Stimulated activated CD8-positive, alpha-beta memory T cell treated with anti-CD3 and anti-CD28 coated beads, Interleukin-4, amount 100 ng/mL, for 24 hours (primary cell): ENCODE data around the gene MCCD1.

Source experiments
- DNase-seq: peaks from one replicate; pipeline ENCODE4 v3.0.0-alpha.2; 2020; ENCODE audit warnings: low read depth

Gene MCCD1

DNA sequence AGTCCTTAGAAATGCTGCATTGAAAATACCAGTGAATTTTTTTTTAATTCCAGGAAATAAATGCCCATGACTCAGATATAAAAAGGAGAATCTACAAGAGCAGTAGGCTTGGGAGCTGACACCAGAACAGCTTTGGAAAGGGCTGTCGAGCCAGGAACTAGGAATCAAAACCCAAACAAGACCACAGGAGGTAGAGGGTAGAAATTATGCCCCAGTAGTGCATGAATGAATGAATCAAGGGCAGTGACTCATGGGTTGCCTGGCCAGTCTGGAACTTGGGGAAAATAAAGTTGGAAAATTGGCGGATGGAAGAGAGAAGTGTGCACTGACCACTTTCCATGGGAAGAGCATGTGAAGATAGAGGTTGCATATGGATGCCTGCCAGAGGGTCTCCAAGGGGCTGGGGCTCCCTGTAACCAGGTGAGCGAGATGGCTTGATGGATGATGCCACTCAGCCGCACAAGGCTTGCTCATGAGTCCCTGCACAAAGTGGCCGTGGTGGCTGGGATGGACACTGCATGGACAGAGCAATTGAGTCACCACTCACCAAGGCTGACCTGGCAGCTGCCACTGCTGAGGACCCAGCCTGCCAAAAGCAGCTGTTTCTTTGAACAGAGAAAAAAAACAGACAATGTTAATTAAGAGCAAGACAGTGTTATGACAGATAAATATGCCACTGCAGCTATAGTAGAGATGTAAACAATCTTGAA, 15.2 kb upstream of the MCCD1 start:
- no peak for DNase-seq

DNA sequence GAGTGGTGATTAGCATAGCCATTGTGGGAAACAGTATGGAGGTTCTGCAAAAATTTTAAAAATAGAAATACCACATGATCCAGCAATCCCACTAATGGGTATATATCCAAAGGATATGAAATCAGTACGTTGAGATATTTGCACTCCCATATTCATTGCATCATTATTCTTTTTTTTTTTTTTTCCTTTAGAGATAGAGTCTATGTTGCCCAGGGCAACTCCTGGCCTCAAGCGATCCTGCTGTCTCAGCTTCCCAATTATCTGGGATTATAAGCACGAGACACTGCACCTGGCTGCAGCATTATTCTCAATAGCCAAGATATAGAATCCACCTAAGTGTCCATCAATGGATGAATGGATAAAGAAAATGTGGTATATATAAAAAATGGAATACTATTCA, 6.9 kb upstream of the MCCD1 start:
- no peak for DNase-seq

DNA sequence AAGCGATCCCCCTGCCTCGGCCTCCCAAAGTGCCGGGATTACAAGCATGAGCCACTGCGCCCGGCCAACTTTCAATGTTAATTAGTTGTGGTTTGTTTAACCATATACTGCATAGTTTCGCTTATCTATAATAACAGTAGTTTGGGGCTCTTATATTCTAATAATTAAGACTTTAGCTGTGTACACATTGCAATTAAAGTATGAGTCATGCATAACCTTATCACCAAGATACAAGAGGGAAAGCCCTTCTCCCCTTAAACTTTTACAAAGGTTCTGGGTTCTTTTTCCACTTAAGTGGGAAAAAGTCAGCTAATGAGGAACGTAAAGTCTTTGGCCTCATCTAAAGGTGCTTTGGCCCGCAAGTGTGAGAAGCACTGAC, 3.2 kb upstream of the MCCD1 start:
- no peak for DNase-seq

DNA sequence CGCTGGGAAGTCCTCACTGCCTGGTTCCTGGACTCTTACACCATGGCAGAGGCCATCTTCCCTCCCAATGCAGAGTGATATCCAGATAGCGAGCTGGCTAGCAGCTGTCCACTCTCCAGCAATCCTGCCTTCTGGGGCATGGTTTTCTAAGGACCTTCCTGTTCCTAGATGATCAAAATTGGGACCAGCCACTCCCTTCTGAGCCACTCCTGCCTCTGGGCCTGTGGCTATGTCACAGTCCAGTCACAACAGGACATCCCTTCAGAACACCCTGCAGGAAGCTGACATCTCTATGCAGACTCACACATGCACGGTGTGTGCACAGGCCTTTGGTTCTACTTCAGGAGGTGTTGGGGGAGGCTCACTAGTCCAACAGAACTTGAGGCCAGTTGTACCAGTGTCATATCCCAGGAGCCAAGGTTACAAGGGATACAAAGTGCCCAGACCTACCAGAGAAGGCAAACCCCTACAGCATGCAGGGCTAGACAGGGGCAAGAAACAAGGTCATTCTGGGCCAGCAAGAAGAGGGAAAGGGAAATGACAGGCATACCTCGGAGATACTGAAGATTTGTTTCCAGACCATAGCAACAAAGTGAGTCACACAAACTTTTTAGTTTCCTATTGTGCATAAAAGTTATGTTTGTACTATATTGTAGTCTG, 2.7 kb upstream of the MCCD1 start:
- no peak for DNase-seq

DNA sequence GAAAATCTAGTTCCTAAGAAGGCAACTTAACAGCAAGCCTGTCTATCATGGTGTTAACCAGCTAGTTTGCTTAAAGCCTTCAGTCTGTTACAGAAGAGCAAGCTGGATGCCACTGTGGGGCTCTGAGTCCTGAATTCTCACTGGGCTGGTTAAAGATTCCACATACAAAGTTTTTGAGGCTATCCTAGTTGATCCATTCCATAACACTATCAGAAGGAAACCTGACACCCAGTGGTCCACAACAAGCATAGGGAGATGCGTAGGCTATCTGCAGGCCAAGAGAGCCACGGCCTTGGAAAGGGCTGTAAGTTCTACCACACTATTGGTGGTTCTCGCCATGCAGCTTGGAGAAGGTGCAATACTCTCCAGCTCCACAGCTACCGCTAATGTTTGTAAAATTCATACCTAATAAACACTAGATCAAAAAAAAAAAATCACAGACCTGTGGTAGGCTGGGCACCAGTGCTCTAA, 420 bp upstream of the MCCD1 start:
- DNase-seq, result no peak

DNA sequence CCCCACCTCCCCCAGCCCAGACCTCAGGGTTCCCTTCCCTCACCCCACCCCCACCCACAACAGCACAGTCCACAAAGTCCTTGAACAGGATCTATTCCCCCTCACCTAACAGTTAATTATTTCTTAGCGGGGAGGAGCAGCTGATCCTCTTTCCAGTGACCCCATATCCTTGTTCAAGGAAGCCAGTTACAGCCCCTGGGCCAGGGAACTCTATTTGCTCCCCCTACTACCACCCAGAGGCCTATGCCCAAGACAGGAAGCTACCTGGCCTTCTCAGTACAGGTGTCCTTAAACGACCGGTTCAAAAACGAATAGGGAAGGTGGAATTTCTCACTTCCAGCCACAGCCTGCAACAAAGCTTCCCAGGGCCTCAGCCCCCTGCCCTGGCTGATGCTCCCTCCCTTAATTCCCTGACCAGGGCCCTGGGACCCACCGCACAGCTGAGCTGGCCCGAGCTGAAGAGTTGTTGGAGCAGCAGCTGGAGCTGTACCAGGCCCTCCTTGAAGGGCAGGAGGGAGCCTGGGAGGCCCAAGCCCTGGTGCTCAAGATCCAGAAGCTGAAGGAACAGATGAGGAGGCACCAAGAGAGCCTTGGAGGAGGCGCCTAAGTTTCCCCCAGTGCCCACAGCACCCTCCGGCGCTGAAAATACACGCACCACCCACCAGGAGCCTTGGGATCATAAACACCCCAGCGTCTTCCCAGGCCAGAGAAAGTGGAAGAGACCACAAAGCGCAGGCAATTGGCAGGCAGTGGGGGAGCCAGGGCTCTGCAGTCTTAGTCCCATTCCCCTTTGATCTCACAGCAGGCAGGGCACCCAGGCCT, 778 bp downstream of the MCCD1 start:
- no peak for DNase-seq

DNA sequence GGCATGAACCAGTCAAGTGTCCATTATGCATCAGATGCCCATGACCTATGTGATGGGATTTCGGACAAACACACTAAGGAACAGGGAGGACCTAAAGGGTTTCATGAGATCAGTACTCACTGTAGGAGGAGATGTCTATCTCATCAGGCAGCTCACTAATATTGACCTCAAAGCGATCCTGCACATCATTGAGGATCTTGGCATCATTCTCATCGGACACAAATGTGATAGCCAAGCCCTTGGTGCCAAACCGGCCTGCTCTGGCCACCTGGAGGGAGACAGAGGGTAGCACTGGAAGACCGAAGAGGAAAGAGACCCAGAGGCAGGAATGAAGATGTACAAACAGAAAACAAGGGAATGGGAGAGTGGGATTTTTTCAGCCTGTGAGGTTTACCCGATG, 1.9 kb downstream of the MCCD1 start:
- DNase-seq, result no peak

DNA sequence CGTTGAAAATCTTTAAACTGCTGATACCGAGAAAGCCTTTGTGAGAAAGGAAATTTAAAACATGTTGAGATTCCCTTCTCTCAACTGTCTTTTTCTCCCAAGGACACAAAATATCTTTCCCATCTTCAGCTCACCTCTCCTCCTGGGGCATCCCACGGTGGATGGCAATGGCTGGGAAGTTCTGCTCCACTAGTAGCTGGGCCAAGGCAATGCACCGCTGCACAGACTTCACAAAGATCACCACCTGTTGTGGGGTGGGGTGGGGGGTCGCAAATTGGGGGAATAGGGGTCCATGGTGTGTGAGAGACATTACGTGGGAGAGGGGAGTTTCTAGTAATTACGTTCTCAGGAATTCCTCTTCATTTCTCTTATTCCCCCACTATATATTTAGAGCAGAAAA, 2.4 kb downstream of the MCCD1 start:
- no peak for DNase-seq

DNA sequence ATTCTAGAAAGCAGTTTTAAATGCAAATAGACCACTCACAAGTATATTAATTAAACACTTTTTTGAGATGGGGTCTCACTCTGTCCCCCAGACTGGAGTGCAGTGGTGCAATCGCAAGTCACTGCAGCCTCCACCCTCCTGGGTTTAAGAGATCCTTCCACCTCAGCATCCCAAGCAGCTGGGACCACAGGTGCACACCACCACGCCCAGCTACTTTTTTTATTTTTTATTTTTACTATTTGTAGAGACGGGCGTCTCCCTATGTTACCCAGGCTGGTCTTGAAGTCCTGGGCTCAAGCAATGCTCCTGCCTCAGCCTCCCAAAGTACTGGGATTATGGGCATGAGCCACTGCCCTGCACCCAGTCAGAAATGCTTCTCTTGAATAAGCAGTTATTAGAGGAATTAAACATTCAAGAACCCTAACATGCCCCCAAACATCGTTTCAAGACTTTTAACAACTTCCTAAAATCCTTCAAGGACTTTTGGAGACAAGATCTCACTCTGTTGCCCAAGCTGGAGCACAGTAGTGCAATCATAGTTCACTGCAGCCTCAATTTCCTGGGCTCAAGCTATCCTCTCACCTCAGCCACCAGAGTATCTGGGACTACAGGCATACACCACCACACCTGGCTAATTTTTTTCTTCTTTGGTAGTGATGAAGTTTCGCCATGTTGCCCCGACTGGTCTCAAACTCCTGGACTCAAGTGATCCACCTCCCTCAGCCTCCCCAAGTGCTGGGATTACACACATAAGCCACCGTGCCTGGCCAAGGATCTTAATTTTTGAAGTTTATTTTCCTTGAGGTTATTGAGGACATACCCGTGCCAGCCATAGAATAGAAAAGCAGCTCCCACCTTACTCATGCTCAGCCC, 3.2 kb downstream of the MCCD1 start:
- no peak for DNase-seq

DNA sequence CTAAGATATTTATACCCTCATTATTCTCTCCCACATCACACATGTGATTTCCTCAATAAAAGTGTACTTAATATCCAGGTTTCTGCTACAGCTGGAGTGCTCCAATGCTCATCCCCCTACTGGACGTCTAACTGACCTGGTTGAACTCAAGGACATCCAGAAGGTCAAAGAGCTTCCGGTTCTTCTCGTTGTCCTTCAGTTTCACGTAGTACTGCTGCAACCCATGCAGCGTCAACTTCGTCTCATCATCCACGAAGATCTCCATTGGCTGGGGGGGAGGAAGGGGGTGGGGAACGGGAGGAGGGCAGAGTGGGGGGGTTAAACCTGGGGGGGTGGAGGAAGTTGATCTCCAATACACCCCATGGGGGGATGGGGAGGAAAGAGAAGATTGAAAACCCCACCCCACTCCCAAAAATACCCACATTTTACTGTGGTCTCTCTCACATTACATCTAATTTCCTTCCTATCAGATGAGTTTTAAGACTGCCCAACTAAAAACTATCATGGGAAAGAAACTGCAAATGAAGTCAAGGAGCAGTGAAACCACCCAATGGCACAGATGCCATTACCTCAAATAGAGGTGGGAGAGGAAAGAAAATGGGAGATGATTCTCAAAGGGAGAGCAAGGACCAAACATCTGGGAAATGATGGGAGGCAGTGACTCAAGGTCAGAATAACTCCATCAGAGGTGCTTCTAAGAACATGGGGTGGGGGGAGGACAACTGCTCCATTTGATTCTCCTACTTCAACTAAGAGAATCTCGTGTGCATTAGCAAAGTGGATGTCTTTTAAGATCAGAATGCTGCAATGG, 4.1 kb downstream of the MCCD1 start:
- no peak for DNase-seq

DNA sequence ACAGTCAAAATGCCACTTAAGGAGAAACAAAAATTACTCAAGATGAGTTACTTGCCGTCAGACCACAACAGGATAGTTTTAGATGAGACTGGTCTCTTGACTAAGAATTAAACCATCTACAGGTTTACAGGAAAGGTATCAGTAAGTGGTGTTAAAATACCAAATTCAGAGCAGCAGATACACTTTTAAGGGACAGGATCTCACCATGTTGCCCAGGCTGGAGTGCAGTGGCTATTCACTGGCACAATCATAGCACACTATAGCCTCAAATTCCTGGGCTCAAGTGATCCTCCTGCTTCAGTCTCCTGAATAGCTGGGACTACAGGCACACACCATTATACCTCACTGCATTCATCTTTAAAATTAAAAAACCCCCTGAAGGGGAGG, 4.7 kb downstream of the MCCD1 start:
- no peak for DNase-seq

DNA sequence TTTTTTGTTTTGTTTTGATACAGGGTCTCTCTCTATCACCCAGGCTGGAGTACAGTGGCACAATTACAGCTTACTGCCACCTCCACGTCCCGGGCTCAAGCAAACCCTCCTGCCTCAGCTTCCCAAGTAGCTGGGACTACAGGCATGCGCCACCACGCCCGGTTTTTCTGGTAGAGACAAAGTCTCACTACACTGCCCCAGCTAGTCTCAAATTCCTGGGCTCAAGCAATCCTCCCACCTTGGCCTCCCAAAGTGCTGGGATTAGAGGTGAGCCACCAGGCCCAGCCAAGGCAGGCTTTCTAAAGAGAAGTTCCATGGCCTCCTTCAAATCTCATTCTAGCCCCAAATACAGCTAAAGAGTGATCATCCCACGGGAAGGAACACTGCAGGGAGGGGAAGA, 5.2 kb downstream of the MCCD1 start:
- no peak for DNase-seq

DNA sequence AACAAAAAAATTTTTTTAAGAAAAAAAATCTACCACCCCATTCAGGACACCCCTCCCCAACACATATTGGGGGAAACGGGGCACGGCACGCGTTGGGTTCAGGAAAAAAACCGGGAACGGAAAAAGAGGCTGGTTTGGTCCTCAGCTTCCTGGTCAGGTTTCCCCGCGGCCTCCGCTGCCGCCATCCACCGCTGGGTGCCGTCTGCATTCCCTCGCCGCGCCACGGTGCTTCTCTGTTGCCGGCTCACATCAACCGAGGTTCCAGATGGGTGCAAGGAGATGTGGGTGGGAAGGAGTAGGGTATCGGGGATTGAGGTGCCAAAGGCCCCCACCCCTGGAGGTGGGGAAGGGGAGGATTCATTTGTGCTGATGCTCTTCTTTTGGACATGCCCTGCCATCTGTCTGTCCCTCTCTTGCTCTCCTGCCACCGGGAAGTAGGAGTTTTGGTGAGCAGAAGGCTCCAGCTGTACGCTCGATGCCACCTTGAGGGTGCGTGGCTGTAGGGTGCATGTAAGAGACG, 5.8 kb downstream of the MCCD1 start:
- DNase-seq, result no peak

DNA sequence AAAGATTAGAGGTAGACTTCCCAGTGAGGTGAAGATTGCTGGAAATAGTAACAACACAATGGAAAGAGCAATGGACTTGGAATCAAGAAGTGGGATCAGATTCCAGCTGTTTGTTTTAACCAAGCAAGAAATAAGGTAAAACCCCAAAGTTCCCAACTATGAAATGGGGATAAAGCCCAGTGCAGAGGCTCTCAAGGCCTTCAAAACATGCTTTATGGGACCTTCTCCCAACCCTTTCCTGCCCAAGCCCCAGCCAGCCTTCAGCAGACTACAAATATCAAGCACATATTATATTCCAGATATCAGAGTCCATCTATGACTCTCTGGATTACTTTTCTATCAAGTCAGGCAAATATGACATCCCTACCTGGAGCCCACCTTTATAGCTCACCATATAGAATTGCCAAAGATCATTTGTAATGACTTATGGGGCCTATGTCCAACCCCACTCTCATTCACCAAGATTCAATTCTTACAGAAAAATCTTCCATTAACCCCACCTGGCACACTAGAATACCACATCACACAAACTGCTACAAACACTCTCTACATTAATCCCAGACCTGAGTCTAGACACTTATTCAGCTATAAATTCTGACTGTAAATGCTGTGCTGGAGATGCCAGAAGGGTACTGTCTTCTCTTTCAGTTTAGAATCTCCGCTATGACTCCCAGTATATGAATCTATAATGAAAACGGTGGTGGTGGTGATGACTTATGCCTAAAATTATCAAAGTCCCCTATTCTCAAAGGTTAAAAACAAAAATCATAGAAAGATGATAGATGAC, 7.0 kb downstream of the MCCD1 start:
- no peak for DNase-seq

DNA sequence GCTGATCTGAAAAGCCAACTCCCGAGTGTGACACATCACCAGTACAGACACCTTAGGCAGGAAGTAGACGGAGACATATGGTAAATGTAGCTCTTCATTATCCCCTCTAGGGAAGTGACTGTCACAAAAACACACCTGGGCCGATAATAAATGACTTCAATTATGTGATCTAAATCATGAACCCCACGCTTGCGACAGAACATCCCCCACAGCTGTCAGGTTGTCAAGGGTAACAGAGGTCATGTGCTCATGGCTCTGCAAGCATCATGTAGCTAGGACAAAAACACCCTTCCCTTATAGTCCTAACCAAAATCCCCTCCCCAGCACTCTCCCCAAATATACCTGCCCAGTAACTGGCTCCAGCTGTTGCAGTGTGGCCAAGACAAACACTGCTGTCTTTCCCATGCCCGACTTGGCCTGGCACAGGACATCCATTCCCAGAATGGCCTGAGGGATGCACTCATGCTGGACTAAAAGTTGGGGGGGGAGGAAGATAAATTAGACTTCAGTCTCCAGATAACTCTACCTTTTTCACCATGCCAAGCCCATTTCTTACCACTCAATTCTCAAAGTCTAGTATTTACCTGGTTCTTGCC, 10.1 kb downstream of the MCCD1 start:
- no peak for DNase-seq

DNA sequence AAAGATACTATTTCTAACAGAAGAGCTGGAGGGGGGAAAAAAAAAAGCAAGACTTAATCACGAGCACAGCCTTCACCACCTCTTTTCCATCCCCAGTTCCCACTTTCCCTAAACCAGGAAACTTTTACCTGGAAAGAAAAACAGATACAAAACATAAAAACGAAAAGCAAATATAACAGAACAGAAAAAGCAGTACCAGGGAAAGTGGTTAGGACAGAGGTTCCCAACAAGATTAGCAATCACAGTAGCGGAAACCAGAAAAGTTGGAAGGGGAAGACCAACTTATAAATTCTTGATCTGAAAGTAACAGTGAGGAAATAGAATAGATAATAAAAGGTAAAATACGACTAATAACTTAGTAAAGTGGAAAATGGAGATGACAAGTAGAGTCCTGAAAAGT, 11.9 kb downstream of the MCCD1 start:
- no peak for DNase-seq

DNA sequence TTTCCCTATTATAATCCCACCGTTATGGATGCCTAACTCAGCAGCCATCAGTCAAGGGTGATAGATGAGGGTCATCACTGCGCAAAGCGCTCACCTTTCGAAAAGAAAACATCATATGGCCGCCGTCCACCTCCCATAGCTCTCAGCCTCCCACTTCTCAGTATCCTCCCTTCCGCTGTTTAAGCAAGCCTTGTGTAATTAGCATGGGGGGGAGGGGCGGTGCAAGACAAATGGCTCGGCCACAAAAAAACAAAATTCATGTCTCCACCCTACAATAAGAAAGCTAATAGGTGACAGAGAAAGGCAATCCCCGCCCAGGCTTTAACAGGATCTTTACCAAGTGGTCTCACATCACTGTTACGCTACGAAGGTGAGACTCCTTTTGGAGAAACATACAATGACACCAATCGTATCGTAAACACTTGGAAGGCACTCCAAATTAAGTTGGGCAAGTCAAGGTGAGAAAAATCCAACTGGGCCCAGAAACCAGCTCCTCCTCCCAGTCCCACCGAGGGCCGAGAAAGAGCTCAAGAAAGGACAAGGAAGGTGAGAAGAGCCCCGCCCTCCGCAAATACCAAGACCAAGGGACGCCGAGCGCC, 12.4 kb downstream of the MCCD1 start:
- DNase-seq, result peak; percentile 40

DNA sequence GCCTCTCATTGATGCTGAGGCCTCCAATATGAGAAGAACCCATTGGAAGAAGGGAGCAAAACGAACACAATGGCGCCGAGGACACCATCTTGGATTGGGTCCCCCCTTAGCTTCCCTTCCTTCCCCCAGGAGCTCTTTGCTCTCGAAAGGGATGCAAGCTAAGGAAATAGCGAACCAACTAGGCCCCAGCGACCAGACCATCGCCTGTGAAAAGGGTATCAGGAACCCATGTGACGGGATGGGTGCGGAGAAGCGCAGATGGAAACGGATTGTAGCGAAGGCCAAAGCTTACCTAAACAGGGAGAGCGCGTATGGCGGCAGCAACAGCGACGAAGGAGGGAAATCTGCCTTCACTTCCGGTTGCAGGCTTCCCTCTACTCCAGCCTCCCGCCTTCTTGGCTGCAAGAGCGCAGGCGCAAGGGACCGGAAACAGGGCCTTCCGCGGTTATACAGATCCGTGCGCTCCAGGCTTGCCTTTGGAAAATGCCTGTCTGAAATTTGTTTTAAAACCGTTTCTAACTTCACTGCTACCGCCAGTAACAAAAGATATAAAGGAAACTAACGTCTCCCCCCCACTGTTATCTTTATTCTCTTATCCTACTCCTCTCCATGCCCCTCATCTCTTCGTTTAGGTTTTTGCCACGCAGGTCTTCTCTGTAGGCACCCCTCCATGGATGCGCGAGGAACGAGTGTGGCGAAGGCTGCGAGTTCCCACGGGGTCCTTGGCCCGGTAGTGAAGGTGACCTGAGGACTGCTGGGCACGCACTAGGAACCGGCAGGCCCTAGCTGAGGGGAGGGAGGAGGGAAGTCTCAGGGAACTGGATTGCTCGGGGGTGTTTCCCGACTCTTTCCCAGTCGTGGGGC, 13.1 kb downstream of the MCCD1 start, which contains the start of gene DDX39B:
DDX39B (minus strand) TSS at position 346 of the 864 bp plus-strand sequence. CDS start 1,471 bp downstream, outside the sequence.
- peak; percentile 88 for DNase-seq
